GM18517 (cell line): ENCODE measurements around the gene ULBP3.
"Not testable (repeated sequence)": the region's sequence is repeated elsewhere in the genome, so short reads cannot be mapped to it uniquely, and the experiment has no call there.

ENCODE experiments used
- ATAC-seq: cut with Tn5 transposase; IDR thresholded peaks from one replicate; pipeline ENCODE4 v1.9.1; 2021; ENCODE audit warnings: mild to moderate bottlenecking, moderate library complexity; ENCODE audit not compliant: unreplicated experiment

ULBP3 gene

GRCh38 chr6:150043501-150044412, 25.2 kb downstream of the ULBP3 start:
- ATAC-seq: no peak

- no peak for ATAC-seq
These were observed 25.8 kb downstream of the ULBP3 start for GRCh38 chr6:150043096-150043495.

- no peak for ATAC-seq
These were observed 30.5 kb downstream of the ULBP3 start for GRCh38 chr6:150038202-150039062.

GRCh38 chr6:150037526-150038201, 31.3 kb downstream of the ULBP3 start:
- ATAC-seq: no peak

- no peak for ATAC-seq
These were observed 32.8 kb downstream of the ULBP3 start for GRCh38 chr6:150036081-150036480.

GRCh38 chr6:150033207-150033771, 35.6 kb downstream of the ULBP3 start:
- no peak for ATAC-seq

GRCh38 chr6:150032598-150032997, 36.3 kb downstream of the ULBP3 start:
- no peak for ATAC-seq

GRCh38 chr6:150030611-150031010, 38.3 kb downstream of the ULBP3 start:
- no peak for ATAC-seq

- ATAC-seq: no peak
These were observed 39.2 kb downstream of the ULBP3 start for GRCh38 chr6:150029749-150030148.

- no peak for ATAC-seq
These were observed 39.6 kb downstream of the ULBP3 start for GRCh38 chr6:150029276-150029675.

- no peak for ATAC-seq
These were observed 40.1 kb downstream of the ULBP3 start for GRCh38 chr6:150028799-150029198.

GRCh38 chr6:150027806-150028565, 40.9 kb downstream of the ULBP3 start:
- ATAC-seq: no peak

GRCh38 chr6:150026976-150027805, 41.7 kb downstream of the ULBP3 start:
- ATAC-seq: no peak

- no peak for ATAC-seq
These were observed 43.6 kb downstream of the ULBP3 start, which contains the start of gene RAET1L for GRCh38 chr6:150025201-150025917. Gene RAET1L (minus strand): TSS chr6:150025532. CDS start chr6:150025471, 61 bp downstream.

- ATAC-seq: no peak
These were observed 44.2 kb downstream of the ULBP3 start for GRCh38 chr6:150024646-150025155.

GRCh38 chr6:150024021-150024420, 44.9 kb downstream of the ULBP3 start:
- ATAC-seq: not testable (repeated sequence)

GRCh38 chr6:150021870-150022269, 47.1 kb downstream of the ULBP3 start:
- ATAC-seq: not testable (repeated sequence)
